Neural cell (in vitro differentiated cells): ENCODE measurements around the gene OR2A2.

Experiments used
- EZH2 ChIP-seq: fragments of 200-600, 300-800 bp; shearing (Covaris generic), sonication (generic); IDR thresholded peaks from 2 replicates; pipeline ENCODE4 v1.6.1; 2014; ENCODE audit warnings: antibody characterized with exemption, low read length, borderline replicate concordance, mild to moderate bottlenecking; ENCODE audit not compliant: insufficient read depth, poor library complexity, severe bottlenecking
- MXI1 ChIP-seq: fragments of 450-650 bp; conservative IDR thresholded peaks from 2 replicates; pipeline ENCODE4 v1.6.1; 2014; ENCODE audit warnings: antibody characterized with exemption, mild to moderate bottlenecking; ENCODE audit not compliant: poor library complexity, severe bottlenecking
- POLR2AphosphoS5 ChIP-seq: IDR thresholded peaks from 2 replicates; pipeline ENCODE4 v1.6.1; 2012
- SMC3 ChIP-seq: fragments of 450-650 bp; conservative IDR thresholded peaks from 2 replicates; pipeline ENCODE4 v1.6.1; 2014; ENCODE audit warnings: antibody characterized with exemption, mild to moderate bottlenecking, moderate library complexity; ENCODE audit not compliant: poor library complexity
- TF ChIP-seq, protein P1 (sequence below): fragments of 450-650 bp; IDR thresholded peaks from 2 replicates; pipeline ENCODE4 v1.5.1; 2014; ENCODE audit warnings: antibody characterized with exemption, mild to moderate bottlenecking, moderate library complexity; ENCODE audit not compliant: poor library complexity, severe bottlenecking

DNA sequence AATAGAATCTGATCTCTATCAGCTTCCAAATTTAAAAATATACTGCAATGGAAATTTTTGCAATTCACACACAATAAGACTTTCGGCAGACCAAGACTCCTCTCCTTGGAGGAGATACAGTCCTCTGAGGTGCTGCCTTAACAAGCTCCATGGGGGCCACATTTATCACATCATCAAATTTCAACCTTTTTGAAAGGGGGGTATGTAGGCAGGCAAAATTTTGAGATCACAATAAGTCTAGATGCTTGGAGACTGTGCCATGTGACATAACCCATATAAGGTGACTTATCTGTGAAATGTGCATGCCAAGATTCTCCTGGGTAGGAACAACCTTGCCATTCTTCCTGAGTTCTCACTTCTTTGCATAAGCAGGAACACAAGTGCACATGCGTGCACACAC lies 23.4 kb upstream of the OR2A2 start, which contains the start of gene OR2A12:
- TF ChIP-seq MXI1 (no peak), SMC3 (no peak), POLR2AphosphoS5 (no peak), EZH2 (no peak)
- TF ChIP-seq, protein P1, sequence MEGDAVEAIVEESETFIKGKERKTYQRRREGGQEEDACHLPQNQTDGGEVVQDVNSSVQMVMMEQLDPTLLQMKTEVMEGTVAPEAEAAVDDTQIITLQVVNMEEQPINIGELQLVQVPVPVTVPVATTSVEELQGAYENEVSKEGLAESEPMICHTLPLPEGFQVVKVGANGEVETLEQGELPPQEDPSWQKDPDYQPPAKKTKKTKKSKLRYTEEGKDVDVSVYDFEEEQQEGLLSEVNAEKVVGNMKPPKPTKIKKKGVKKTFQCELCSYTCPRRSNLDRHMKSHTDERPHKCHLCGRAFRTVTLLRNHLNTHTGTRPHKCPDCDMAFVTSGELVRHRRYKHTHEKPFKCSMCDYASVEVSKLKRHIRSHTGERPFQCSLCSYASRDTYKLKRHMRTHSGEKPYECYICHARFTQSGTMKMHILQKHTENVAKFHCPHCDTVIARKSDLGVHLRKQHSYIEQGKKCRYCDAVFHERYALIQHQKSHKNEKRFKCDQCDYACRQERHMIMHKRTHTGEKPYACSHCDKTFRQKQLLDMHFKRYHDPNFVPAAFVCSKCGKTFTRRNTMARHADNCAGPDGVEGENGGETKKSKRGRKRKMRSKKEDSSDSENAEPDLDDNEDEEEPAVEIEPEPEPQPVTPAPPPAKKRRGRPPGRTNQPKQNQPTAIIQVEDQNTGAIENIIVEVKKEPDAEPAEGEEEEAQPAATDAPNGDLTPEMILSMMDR = no peak
